Right lung (tissue), 10 donors: ENCODE results near the gene PMEL. TPM values are rescaled to one million over a fixed set of nuclear protein-coding genes. Genes with fewer than 3 reads are reported as not detected.
"Not testable (repeated sequence)": the region's sequence is repeated elsewhere in the genome, so short reads cannot be mapped to it uniquely, and the experiment has no call there.

Experiments used
- DNase-seq, 2 donors: peaks; one replicate each; pipeline ENCODE4 v3.0.0-alpha.2; 2013
- long read RNA-seq, 8 donors: transcript quantifications; one replicate each; lab custom pipeline, GENCODE V29; 2026
- polyA plus RNA-seq, 5 donors: library from polyadenylated mRNA; unstranded; fragments of 120-200 nt; gene quantifications; one replicate each; pipeline versions ENCODE4 v1.2.1 to v1.2.3, GENCODE V29; 2013; ENCODE audit warnings: inconsistent platforms in 1 of 5, low replicate concordance in 1 of 5; ENCODE audit not compliant: insufficient read length in 5 of 5, insufficient read depth in 1 of 5

The PMEL gene
- 1 to 10 TPM; 2.0 to 2.7 (median 2.4) TPM for polyA plus RNA-seq
- long read RNA-seq, donor 1, result 0 reads
- long read RNA-seq, donor 2, partial matches to known transcripts, result 90 of 116 reads
- long read RNA-seq, donor 2, other reads (novel, unspliced or antisense), result 26 of 116 reads
- long read RNA-seq, donor 3, partial matches to known transcripts, result 222 of 243 reads
- long read RNA-seq, donor 3, other reads (novel, unspliced or antisense), result 21 of 243 reads
- long read RNA-seq, donor 4, partial matches to known transcripts, result 81 of 133 reads
- long read RNA-seq, donor 4, other reads (novel, unspliced or antisense), result 52 of 133 reads
- long read RNA-seq, donor 5, partial matches to known transcripts, result 404 of 570 reads
- long read RNA-seq, donor 5, other reads (novel, unspliced or antisense), result 165 of 570 reads
- long read RNA-seq, donor 6, partial matches to known transcripts, result 133 of 166 reads
- long read RNA-seq, donor 6, other reads (novel, unspliced or antisense), result 33 of 166 reads
- long read RNA-seq, donor 7, result 0 reads
- long read RNA-seq, donor 8, result 0 reads

DNA sequence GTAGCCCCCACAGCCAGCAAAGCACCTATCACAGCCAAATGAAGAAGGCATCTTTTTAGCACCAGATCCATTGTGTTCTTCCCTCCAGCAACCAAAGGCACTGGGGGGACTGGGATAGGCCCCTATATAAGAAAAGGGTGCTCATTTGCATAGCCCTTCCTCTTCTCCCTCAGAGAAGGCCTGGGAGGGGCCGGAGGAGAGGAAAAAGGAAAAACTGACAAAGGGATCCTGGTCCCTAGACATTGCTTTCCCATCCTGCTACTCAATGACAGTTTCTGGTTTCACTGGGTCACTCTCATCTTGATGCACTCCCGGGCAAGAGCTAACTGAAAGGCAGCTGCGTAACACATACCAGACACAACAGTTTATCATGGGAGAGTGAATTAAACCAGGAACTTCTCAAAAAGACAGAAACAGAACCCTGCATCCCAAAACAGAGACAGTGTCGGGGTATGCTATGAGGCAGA lies at the start of gene PMEL:
TSS of gene PMEL (minus strand) at position 102 of the 467 bp plus-strand sequence. CDS start at position 71, 31 bp downstream.
- DNase-seq, result no peak

DNA sequence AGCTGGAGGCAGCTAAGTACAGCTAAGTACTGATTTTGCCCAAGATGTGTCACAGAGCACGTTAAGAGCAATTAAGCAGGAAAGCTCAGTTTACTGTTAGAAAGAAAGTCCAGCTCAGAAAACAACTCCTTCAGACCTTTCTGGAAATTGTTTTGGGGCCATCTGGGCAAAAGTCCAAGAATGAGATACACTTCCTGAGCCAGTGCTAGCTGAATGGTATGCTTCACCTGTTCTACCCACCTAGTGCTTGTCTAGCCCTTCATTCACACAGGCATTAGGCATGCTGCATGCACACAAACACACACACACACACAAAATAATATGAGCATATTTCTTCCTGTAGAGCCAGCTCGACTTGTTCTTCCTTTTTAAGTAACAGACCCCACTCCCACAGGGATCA lies 48.4 kb upstream of the PMEL start:
- peak in 1 of 2 donors; percentile 40 for DNase-seq

DNA sequence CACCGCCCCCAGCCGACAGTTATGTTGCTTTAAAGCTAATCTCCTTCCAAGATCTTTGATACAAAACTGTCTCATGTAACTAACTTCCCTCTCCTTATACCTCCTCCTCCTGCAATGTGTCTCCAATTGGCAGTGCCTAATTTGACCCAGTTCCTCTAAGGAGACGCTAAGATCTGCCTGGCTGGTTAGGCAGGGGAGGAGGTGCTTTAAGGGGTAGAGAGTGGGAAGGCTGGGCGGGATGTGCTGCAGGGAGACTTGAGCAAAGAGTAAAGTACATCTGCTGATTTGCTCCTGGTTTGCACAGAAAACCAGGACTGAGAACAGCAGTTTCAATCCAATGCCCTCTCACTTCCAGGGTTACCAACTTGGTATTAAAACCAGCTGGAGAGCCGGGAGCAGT lies 47.6 kb upstream of the PMEL start:
- no peak for DNase-seq

DNA sequence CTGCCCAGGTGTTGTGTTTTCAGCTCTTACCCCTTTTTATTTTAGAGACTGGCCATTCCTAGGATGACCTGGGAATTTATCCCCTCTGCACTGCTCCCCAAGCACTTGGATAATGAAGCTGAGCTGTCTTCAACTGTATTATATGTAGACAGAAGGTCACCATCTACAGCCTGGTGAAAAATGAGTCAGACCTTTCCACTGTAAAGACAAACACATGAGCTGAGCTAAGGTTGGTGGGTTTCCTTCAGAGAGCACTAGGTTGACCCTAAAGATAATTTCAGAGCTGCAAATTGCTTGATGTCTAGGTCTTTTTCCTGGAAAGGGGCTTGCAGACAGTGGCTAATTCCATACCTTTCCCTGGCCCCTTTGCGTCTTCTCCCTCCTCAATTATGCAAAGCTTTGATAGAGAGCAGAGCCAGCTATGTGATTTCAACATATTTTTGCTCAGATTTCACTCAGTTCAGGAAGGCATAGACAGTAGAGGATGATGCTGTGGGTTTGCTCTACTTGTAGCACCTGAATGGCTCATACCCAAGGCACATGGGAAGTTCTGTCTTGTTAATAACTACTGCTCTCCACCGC lies 45.8 kb upstream of the PMEL start:
- DNase-seq, result no peak

DNA sequence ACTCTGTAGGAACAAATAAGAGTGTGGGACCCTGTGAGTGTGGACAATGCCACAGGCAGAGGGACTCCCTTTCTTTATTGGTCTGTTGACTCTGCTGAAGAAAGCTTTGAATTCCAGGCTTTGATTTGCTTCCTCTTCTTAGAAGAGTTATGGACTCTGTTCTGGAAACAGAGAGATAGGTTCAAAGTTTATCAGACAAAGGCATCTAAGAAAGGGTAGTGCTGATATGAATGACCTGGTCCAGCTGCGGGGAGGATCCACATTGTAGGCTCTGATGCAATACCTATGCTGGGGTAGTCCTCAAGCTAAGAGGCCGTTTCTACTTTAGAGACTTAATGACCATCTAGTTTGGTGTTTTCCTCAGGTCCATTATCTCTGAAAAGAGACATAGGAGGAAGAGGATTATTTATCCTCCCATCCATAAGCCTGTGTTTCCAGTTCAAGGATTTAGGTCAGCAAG lies 44.3 kb upstream of the PMEL start:
- no peak for DNase-seq

DNA sequence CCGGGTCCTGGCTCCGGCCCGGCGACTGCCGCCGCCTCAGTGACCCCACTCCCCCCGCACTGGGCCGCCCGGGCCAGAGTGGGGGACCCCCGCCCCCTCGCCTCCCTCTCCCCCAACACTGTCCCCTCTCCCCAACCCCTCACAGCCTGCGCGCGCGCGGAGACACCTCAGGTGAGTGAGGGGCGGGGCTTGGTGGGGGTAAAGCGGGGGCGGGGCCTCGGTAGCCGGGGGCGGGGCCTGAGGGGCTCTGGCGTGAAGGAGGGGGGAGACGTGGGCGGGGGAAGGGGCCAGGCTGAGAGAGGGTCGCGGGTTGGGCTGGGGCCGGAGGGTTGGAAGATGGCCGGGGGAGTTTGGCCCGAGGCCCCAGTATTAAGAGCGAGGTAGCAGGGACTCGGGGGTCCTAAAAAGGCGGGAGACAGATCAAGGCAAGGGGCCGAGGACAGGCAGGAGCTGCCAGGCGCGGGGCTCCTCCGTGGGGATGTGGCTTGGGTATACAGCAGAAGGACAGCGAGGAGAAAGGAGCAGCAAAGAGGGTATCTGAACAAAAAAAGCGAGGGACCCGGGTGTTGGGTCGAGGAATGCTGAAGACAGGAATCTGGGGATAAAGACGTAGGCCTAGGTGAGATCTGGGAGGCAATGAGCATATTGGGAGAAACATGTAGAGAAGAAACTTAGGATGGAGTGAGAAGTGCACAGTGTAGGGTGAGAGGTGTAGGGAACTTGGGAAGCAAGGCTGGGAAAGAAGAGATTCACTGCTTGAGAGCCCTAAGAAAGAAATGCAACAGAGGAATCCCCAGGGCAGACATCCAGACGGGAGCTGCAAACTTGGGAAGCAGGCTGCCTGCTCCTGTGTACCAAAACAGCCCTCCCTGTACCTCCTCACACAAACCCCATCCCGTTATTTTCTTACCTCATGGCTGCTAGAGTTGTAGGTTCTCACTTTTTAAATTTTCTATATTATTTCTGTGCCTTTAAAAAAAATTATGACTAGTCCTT lies 42.0 kb upstream of the PMEL start:
- DNase-seq, result peak; percentile 58 to 59

DNA sequence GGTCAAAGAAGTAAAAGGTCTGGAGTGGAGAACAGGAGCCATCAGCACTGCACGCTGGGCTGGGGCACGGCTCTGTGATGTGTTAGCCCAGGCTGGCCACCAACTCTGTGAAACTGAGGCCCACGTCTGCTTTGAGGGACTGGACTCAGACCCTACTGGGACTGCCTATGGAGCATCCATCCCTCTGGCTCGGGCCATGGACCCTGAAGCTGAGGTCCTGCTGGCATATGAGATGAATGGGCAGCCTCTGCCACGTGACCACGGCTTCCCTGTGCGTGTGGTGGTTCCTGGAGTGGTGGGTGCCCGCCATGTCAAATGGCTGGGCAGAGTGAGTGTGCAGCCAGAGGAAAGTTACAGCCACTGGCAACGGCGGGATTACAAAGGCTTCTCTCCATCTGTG lies 38.4 kb upstream of the PMEL start:
- no peak for DNase-seq

DNA sequence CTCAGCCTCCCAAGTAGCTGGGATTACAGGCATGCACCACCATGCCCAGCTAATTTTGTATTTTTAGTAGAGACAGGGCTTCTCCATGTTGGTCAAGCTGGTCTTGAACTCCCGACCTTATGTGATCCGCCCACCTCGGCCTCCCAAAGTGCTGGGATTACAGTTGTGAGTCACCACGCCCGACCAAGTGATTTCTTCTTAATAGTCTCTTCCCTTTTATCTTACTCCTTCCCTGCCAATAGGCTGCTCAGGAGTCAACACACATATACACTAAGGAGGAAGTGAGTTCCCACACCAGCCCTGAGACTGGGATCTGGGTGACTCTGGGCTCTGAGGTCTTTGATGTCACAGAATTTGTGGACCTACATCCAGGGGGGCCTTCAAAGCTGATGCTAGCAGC lies 37.5 kb upstream of the PMEL start:
- not testable (repeated sequence) for DNase-seq

DNA sequence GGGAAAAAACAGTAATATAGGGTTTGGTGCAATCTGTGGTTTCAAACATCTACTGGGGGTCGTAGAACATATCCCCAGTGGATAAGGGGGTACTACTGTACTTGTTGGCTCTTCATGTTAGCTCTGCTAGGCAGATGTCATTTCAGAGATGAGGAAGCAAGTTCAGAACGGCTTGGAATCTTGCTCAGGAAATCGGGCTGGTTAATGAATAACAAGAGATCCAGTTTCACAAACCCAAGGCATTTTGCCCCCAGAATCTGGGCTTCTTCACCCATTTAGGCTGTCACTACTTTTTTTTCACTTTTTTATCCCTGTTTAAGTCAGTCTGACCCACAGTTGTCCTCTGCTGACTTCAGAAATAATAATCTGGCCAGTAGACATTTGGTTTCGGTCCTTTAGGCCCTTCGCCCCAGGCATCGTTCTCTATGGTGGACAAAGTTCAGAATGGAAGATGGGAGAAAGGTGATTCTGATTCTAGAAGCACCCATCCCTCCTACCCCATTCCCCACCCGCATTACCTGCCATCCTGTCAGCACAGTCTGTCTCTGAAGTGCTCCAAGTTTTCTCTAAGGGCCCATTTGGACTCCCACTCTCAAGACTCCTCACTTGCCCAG lies 35.8 kb upstream of the PMEL start:
- no peak for DNase-seq

DNA sequence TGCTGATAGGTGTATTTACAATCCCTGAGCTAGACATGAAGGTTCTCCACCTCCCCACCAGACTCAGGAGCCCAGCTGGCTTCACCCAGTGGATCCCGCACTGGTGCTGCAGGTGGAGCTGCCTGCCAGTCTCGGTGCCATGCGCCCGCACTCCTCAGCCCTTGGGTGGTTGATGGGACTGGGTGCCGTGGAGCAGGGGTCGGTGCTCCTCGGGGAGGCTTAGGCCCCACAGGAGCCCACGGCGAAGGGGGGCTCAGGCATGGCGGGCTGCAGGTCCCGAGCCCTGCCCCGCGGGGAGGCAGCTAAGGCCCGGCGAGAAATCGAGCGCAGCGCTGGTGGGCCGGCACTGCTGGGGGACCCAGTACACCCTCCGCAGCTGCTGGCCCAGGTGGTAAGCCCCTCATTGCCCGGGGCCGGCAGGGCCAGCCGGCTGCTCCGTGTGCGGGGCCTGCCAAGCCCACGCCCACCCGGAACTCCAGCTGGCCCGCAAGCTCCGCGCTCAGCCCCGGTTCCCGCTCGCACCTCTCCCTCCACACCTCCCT lies 34.2 kb upstream of the PMEL start:
- DNase-seq, result not testable (repeated sequence)

DNA sequence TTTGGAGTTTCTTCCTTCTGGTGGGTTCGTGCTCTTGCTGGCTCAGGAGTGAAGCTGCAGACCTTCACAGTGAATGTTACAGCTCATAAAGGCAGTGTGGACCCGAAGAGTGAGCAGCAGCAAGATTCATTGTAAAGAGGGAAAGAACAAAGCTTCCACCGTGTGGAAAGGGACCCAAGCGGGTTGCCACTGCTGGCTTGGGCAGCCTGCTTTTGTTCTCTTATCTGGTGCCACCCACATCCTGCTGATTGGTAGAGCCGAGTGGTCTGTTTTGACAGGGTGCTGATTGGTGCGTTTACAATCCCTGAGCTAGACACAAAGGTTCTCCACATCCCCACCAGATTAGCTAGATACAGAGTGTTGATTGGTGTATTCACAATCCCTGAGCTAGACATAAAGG lies 33.7 kb upstream of the PMEL start:
- not testable (repeated sequence) for DNase-seq

DNA sequence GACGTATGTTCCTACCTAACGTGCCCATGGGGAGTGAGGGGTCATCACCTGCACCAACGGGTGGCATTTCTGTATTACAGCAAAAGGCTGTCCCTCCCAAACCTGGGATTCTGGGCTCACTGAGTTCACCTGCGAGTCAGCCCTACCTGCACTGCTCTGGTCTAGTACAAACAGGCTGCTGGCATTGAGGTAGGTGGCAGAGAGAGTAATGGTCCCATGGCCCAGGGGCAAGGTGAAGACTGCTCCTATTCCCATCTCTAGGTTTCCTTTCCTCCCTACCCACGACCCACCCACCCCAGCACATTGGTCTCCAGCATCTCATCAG lies 31.7 kb upstream of the PMEL start:
- no peak for DNase-seq

DNA sequence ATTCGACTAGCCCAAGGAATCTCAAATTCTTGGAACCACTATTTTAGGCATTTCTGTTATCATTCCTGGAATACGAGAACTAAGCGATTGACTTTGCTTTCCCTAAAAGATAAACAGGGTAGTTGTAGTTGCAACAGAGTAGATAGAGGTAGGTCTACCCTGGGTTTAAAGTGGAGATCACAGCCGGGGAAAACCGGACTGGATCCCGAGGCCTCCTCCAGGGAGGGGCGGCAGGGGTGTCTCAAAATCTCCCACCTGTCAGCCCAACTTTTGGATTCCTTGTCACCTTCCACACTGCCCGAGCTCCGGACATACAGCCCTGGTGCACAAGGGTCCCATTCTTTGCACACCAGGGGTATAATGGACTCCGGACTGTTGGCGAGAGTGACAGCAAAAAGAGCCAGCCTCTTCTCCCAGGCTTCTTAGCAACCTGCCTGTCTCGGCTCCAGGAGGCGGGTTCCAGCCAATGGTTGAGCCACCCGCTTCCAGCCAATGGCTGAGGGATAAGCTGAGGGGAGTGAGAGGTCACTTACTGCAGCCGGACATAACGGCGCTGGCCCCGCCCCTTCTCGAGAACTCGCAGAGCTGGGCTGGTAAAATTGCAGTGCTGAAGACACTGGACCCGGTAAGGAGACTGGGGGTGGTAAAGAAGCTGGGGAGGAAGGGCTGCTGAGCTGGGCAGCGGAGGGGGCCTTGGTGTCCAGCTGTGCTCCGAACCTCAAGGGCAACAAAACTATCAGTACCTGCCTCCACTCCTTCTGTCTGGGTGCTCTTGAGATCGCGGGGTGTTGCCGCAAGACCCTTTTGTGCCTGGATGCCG lies 31.1 kb upstream of the PMEL start, which contains the start of gene SUOX:
TSS of gene SUOX (plus strand) at position 562 of the 820 bp plus-strand sequence. CDS start 4,946 bp downstream, outside the sequence.
- peak; percentile 91 to 94 for DNase-seq

DNA sequence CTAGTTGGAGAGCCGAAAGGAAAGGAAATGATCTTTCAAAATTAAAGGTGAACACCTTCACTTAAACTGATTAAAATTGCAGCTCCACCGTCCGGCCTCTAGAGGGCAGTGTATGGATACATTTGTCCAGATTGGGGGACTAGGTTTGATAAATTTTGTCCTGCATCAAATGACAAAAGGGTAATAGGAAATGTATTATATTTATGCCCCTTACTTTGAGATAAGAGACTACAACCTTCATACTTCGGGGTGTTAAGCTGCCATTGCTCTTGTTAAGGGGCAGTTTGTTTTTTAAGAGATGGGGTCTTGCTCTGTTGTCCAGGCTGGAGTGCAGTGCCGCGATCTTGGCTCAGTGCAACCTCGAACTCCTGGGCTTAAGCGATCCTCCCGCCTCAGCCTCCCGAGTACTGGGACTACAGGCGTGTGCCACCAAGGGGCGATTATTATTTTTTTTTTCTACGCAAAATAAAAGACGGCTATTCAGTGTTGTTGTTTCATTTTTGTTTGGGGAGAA lies 30.4 kb upstream of the PMEL start:
- DNase-seq, result peak; percentile 56 to 63

DNA sequence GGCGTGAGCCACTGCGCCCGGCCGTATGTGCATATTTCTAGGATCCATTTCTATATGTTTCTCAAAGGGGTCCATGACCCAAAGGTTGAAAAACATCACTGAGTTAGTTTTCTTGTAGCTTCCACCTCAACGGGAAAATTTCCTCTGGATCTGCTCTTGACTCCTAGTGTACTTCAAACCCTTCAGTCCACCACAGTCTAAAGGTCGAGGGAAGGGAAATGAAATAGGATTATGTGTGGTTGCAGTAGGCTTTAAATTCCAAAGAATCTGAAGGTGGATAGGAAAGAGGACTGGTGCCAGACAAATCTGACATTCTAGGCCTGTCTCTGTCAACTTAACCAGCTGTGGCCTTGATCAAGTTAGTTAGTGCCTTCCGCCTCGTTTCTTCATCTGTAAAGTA lies 29.5 kb upstream of the PMEL start:
- DNase-seq, result no peak

DNA sequence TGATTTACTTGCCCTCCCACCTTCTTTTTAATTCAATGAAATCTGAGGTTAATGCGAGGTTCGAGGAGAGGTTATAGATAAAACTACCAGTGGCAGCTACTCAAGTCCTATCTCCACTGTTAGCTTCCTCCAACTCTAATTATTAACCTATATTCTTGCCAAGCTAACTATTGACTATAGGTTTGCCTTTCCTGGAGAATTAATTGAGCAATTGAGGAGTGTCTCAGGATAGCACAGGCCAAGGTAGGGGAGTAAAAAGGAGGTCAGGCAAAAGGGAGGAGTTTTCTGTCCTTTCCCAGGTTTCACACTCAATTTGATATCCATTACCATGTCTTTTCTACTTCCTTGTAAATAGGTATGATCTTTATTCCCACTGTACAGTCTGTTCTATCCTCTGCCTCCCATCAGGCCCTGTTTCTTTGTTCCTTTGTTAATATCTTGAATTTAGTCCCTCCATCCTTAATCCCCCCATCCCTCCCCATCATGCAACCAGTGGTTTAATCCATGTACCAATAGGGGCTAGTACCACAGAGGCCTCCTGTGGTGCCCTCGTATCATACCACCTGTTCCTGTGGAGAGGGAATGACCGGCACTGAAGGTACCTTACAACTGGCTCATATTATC lies 27.5 kb upstream of the PMEL start:
- DNase-seq, result no peak

DNA sequence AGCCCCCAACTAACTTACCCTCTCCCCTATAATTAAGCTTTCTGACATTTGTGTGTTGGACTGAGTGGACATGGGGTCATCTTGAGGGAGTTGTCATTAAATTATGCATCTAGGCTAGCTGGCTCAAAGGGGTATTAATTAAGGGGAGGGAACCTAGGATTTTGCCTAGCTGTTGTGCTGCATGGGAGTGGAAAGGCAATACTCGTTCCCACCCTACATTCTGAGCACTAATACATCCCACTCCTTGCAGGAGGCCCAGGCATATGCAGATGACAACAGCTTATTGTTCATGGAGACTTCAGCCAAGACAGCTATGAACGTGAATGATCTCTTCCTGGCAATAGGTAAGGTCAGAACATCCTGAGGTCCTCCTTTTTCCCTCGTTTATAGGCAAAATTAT lies 25.3 kb upstream of the PMEL start:
- DNase-seq, result no peak

DNA sequence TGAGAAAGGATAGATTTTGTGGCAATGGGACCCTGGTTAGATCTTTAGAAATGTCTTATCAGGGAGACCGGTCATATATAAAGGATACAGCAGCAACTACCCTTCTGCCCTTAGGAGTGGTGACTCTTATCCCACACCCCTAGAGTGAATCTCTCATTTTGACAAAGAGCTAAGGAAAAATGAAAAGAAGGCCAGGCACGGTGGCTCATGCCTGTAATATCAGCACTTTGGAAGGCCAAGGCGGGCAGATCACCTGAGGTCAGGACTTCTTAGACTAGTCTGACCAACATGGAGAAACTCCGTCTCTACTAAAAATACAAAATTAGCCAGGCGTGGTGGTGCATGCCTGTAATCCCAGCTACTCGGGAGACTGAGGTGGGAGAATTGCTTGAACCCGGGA lies 20.1 kb upstream of the PMEL start:
- DNase-seq, result not testable (repeated sequence)

DNA sequence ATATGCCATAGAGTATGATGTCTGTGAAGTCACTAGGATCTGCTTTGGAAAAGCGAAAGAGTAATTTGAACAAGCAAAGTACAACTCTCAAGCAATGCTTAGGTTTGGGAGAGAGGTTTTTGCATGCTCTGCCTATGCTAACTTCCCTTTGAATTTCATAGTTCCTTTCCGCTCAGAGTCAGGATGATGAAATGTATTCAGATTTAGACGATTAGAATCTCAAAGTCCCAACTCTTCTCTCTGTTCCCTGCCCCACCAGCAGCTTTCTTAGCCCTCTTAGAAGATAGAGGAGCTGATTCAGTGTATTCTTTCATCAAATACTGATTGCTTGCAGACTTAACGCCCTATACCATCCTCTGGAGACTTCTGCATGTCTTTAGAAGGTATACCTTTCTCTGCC lies 19.5 kb upstream of the PMEL start:
- DNase-seq, result no peak
